ENCODE measurements around the gene C2orf76. TPM values are rescaled to one million over a fixed set of nuclear protein-coding genes. Genes with fewer than 3 reads are reported as not detected.

The C2orf76 gene
- total RNA-seq, 3 donors from 2014 or later (not counting 1 experiment from before 2014, with no cell fraction given), result 14.1 to 21.9 (median 20.5) TPM

- H3K4me3 ChIP-seq (ENCODE audit: low read length), result no peak overlapping the region
- intact Hi-C loops (cut with micrococcal nuclease), result loop anchor here (10.0 kb wide), 1 partner anchor 1550 kb away; the partner anchor contains the start of gene DDX18
- no peaks in the 10 kb centered on the region for H3K27me3 Mint-ChIP-seq (ENCODE audit: low read depth in 2 of 2)
- H3K36me3 Mint-ChIP-seq, result peaks cover 2% of the 10 kb centered on the region
- WGBS (ENCODE audit: insufficient coverage), result 89% methylated on average over 6 of the region's 6 CpGs
- no peaks in the 10 kb centered on the region for H3K9me3 Mint-ChIP-seq
- peaks cover 25% of the 10 kb centered on the region for H3K4me1 ChIP-seq (ENCODE audit: control insufficient read depth, insufficient read depth, low read length)
- no peak for ATAC-seq
- no peak for TF ChIP-seq CTCF (IDR thresholded peaks at IDR 0.05)
- no peak overlapping the region for H3K27ac ChIP-seq (ENCODE audit: low read length)
- H3K4me1 Mint-ChIP-seq, result peaks cover 53 to 83% of the 10 kb centered on the region in 2 donors
- no peaks in the 10 kb centered on the region for H3K9me3 ChIP-seq (ENCODE audit: control insufficient read depth, insufficient read depth, low read length)
- H3K36me3 ChIP-seq (ENCODE audit: control insufficient read depth, insufficient read depth, low read length), result peaks cover 9% of the 10 kb centered on the region
- no peaks in the 10 kb centered on the region for H3K27me3 ChIP-seq (ENCODE audit: control insufficient read depth, insufficient read depth, low read length)
- peak overlapping the region; percentile 95 to 100 for H3K27ac Mint-ChIP-seq
- peak overlapping the region; percentile 95 for H3K4me3 Mint-ChIP-seq
- DNase-seq, result no peak
Observed at GRCh38 chr2:119364798-119365197, 1.8 kb downstream of the C2orf76 start.

DNA sequence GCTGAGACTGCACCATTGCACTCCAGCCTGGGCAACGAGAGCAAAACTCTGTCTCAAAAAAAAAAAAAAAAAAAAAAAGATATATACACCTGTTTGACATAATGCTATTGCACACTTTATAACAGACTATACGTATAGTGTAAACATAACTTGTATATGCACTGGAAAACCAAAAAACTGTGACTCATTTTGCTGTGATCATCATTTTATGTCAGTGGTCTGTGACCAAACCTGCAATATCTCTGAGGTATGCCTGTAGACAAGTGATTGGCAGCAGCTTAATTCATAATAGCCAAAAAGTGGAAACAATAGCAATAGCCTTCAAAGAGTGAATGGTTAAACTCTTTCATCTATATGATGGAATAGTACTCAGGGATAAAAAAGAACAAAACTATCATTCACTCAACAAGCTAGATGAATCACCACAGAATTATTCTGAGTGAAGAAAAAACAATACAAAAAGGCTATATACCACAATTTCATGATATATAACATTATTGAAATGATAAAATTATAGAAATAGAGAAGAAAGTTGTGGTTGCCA lies 6.1 kb downstream of the C2orf76 start:
- Histone ChIP-seq H3K4me3 (ENCODE audit: low read length) (no peak overlapping the region), H3K27me3 (ENCODE audit: control insufficient read depth, insufficient read depth, low read length) (no peaks in the 10 kb centered on the region), H3K36me3 (ENCODE audit: control insufficient read depth, insufficient read depth, low read length) (no peaks in the 10 kb centered on the region), H3K4me1 (ENCODE audit: control insufficient read depth, insufficient read depth, low read length) (peaks cover 2% of the 10 kb centered on the region), H3K9me3 (ENCODE audit: control insufficient read depth, insufficient read depth, low read length) (no peaks in the 10 kb centered on the region), H3K27ac (ENCODE audit: low read length) (no peak overlapping the region)
- TF ChIP-seq CTCF (IDR thresholded peaks at IDR 0.05), result no peak
- 100% methylated on average over 1 of the region's 2 CpGs for WGBS (ENCODE audit: insufficient coverage)
- Mint-ChIP-seq H3K4me1 (peaks cover 28 to 52% of the 10 kb centered on the region in 2 donors), H3K4me3 (no peak overlapping the region), H3K9me3 (no peaks in the 10 kb centered on the region), H3K36me3 (no peaks in the 10 kb centered on the region), H3K27me3 (ENCODE audit: low read depth in 2 of 2) (no peaks in the 10 kb centered on the region), H3K27ac (no peak overlapping the region)
- no peak for ATAC-seq
- intact Hi-C loops (cut with micrococcal nuclease), result loop anchor here (10.0 kb wide), 1 partner anchor 1546 kb away; the partner anchor contains the start of gene DDX18
- DNase-seq, result no peak

- Histone ChIP-seq H3K9me3 (ENCODE audit: control insufficient read depth, insufficient read depth, low read length) (no peaks in the 10 kb centered on the region), H3K27me3 (ENCODE audit: control insufficient read depth, insufficient read depth, low read length) (no peaks in the 10 kb centered on the region), H3K4me1 (ENCODE audit: control insufficient read depth, insufficient read depth, low read length) (no peaks in the 10 kb centered on the region), H3K4me3 (ENCODE audit: low read length) (no peak overlapping the region), H3K36me3 (ENCODE audit: control insufficient read depth, insufficient read depth, low read length) (no peaks in the 10 kb centered on the region), H3K27ac (ENCODE audit: low read length) (no peak overlapping the region)
- Mint-ChIP-seq H3K4me1 (peaks cover 22 to 46% of the 10 kb centered on the region in 2 donors), H3K4me3 (no peak overlapping the region), H3K9me3 (no peaks in the 10 kb centered on the region), H3K36me3 (no peaks in the 10 kb centered on the region), H3K27ac (no peak overlapping the region), H3K27me3 (ENCODE audit: low read depth in 2 of 2) (no peaks in the 10 kb centered on the region)
- 88% methylated on average over 6 of the region's 6 CpGs for WGBS (ENCODE audit: insufficient coverage)
- ATAC-seq (no peak), DNase-seq (no peak)
- intact Hi-C loops (cut with micrococcal nuclease), result loop anchor here (10.0 kb wide), 1 partner anchor 1545 kb away; the partner anchor contains the start of gene DDX18
- TF ChIP-seq CTCF (IDR thresholded peaks at IDR 0.05), result no peak
Observed at GRCh38 chr2:119359774-119360173, 6.9 kb downstream of the C2orf76 start.

DNA sequence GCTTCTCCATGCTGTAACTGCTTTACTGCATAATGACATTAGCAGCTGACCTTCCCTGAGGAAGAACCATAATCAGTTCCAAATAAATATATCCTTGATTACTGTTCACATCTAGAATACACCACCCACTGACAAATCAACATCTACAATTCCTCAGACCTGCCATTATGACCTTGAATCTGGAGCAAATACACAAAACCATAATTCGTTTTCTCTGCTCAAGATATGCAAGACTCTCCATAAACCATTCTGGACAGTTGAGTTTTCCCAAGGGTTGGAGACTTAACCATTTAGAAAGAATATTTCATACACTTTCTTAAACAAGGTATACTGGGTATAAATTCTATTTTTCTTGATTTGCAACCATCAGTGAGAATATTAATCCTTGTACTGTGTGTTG lies 11.8 kb downstream of the C2orf76 start:
- Histone ChIP-seq H3K4me1 (ENCODE audit: control insufficient read depth, insufficient read depth, low read length) (no peaks in the 10 kb centered on the region), H3K4me3 (ENCODE audit: low read length) (no peak overlapping the region), H3K27ac (ENCODE audit: low read length) (no peak overlapping the region), H3K9me3 (ENCODE audit: control insufficient read depth, insufficient read depth, low read length) (no peaks in the 10 kb centered on the region), H3K36me3 (ENCODE audit: control insufficient read depth, insufficient read depth, low read length) (no peaks in the 10 kb centered on the region), H3K27me3 (ENCODE audit: control insufficient read depth, insufficient read depth, low read length) (no peaks in the 10 kb centered on the region)
- Mint-ChIP-seq H3K4me1 (peaks cover 9% of the 10 kb centered on the region in 2 donors), H3K9me3 (no peaks in the 10 kb centered on the region), H3K27me3 (ENCODE audit: low read depth in 2 of 2) (no peaks in the 10 kb centered on the region), H3K27ac (no peak overlapping the region), H3K36me3 (no peaks in the 10 kb centered on the region), H3K4me3 (no peak overlapping the region)
- ATAC-seq (no peak), DNase-seq (no peak)
- intact Hi-C loops (cut with micrococcal nuclease), result no loop called here
- WGBS (ENCODE audit: insufficient coverage), result 88% methylated on average over 1 of the region's 1 CpG
- no peak for TF ChIP-seq CTCF (IDR thresholded peaks at IDR 0.05)
